T-helper 1 cell treated with Interleukin-12 subunit alpha and Interleukin-12 subunit beta and Interleukin-4 antibody, amounts not matched to agents 30 ng/mL and 1 ng/mL, for 36 hours (primary cell): ENCODE measurements around the gene IGF2R. TPM values are rescaled to one million over a fixed set of nuclear protein-coding genes. Genes with fewer than 3 reads are reported as not detected.
"Not testable (repeated sequence)": the region's sequence is repeated elsewhere in the genome, so short reads cannot be mapped to it uniquely, and the experiment has no call there.

Source experiments
- intact Hi-C: fragments of 100-400 bp; cut with micrococcal nuclease; formaldehyde crosslinking; loops from one replicate; pipeline ENCODE4 v1.15.1; 2024
- total RNA-seq: library from RNA; stranded (reverse); gene quantifications from 2 replicates; pipeline ENCODE4 v1.2.3, GENCODE V29; 2022

IGF2R gene
- total RNA-seq, 1 donor from 2014 or later, result 95.3 TPM

- intact Hi-C loops, result not testable (repeated sequence)
Measured at GRCh38 chr6:160114536-160114935, 145.7 kb downstream of the IGF2R start.

DNA sequence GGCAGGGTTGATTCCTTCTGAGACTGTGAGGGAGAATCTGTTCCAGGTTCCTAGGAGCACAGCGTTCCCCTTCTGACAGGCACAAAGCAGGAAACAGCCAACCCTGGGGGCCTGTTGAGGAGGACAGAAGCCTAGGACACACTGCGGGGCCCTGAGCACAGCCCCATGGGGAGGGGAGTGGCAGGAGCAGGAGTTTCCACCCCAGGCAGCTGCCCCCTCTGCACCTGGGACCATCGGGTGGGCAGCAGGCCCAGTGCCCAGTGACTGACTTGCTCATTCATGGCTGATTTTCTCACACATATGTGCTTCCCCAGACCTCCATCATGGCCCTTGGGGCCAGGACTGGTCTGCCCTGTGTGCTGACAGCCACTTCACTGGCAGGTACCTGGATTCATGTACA lies 146.5 kb downstream of the IGF2R start:
- intact Hi-C loops, result no loop called here

DNA sequence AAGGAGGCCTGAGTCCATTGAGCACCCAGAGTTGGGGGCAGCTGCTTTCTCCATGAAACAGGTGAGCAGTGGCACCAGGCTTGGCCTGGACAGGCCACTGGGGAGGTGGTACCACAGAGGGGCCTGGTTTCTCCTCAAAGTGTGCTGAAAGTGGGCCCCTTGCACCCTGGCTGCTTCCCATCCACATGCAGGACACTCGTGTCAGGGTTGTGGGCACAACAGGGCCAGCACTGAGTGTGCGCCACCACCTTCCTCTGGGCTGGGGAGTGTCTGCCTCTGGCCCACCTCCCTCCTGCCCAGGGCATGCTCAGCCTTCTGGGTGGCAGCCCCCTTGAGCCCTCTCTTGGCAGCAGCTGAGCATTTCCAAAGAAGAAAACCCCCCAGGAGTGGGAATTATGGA lies 147.5 kb downstream of the IGF2R start:
- intact Hi-C loops, result no loop called here

DNA sequence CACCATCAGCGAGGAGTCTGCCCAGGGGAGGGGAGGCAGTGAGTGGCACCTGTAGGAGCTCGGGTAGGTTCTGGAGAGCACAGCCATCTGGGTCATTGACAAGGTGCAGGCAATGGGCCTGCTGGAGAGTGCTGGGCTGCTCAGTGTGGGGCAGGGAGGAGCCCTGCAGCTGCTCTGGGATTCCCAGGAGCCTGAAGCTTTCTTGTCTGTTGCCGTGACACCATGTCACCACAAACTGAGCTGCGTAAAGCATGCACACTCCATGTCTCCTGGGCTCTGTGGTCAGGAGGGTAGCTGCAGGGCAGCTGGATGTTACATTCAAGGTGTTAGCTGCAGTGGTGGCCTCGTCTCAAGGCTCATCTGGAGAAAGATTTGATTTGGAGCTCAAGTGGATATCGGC lies 148.3 kb downstream of the IGF2R start:
- intact Hi-C loops, result no loop called here

- intact Hi-C loops, result no loop called here
Measured at GRCh38 chr6:160118620-160119229, 149.8 kb downstream of the IGF2R start.

DNA sequence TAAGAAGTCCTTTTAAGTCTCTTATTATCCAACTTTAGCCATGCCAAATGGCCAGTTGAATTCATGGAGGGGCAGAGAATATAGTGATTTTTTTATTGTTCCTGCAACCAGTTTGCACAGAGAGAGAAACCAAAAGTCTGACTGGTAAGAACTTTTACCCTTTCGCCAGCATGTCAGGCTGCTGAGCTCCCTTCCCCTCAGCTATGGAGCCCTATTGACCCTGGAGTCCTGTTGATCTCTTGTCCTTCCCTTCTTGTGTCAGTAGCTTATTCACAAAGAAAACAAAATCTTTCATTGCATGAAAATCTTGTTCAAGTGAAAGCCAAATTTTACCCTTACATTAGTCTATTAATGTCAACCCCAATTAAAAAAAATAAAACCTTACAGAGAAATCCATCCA lies 151.2 kb downstream of the IGF2R start:
- intact Hi-C loops, result no loop called here

- intact Hi-C loops, result no loop called here
Measured at GRCh38 chr6:160121558-160121957, 152.7 kb downstream of the IGF2R start, which contains the start of gene SLC22A1. SLC22A1 (plus strand) TSS chr6:160121815; CDS start chr6:160121936, 121 bp downstream.

GRCh38 chr6:160121981-160122380 lies 153.1 kb downstream of the IGF2R start:
- intact Hi-C loops, result no loop called here

GRCh38 chr6:160122744-160123143 lies 153.9 kb downstream of the IGF2R start:
- intact Hi-C loops, result no loop called here

DNA sequence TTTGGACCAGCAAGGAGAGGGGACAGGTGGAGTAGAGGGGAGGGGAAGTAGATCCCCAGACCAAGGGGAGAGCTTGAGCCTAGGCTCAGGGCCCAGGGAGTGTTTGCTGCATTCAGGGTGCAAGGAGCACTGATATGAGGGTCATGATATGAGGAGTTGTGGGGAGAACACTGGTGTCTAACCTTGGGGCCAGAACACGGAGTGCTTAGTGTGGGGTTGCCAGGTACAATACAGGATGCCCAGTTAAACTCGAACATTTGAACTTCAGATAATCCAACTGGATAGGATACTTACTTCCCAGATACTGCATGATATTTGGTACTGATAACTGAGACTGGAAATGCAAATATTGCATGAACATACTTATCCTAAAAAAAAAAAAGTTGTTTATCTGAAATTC lies 155.1 kb downstream of the IGF2R start:
- intact Hi-C loops, result no loop called here

DNA sequence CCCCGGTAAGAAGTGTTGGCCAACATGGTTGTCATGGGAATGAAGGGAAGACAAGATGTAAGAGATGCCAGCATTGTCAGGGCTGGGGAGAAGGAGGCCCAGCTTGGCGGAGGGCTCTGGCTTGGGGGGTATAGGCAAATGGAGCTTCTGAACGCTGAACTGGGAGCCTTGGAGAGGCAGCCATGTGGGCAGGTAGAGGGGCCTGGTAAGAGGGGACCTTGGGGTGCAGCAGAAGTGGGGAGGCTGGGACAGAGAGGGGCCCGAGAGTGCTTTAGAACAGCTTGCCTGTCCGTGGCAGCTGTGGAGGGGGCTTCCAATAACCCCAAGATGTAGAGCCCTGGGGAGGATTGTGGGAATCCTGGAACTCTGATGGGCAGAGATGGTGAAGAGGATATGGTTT lies 155.7 kb downstream of the IGF2R start:
- intact Hi-C loops, result no loop called here

- intact Hi-C loops, result not testable (repeated sequence)
Measured at GRCh38 chr6:160125105-160125504, 156.2 kb downstream of the IGF2R start.

- intact Hi-C loops, result no loop called here
Measured at GRCh38 chr6:160127270-160128124, 158.6 kb downstream of the IGF2R start.

DNA sequence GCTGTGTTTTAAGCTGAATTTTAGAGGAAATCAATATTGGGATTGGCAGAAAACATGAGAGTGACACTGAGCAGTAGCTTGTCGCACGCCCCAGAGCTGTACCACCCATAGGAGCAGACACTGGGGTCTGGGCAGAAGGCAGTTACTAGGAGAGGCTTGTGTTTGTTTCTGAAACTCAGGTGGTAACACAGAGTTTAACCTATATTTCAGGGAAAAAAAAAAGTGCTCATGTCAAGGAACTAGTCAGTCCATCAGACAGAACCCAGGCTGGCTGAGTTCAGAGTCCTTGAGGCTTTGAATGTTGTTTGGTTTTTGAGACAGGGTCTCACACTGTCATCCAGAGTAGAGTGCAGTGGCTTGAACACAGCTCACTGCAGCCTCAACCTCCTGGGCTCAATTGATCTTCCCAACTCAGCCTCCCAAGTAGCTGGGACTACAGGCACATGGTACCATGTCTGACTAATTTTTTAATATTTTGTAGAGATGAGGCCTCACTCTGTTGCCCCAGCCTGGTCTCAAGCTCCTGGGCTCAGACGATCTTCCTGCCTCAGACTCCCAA lies 159.3 kb downstream of the IGF2R start:
- intact Hi-C loops, result no loop called here

GRCh38 chr6:160128879-160129516 lies 160.1 kb downstream of the IGF2R start:
- intact Hi-C loops, result no loop called here

GRCh38 chr6:160129881-160130615 lies 161.2 kb downstream of the IGF2R start:
- intact Hi-C loops, result no loop called here

- intact Hi-C loops, result no loop called here
Measured at GRCh38 chr6:160130729-160131484, 162.0 kb downstream of the IGF2R start.

- intact Hi-C loops, result no loop called here
Measured at GRCh38 chr6:160131636-160132296, 162.9 kb downstream of the IGF2R start.

- intact Hi-C loops, result no loop called here
Measured at GRCh38 chr6:160132297-160132637, 163.4 kb downstream of the IGF2R start.

GRCh38 chr6:160132776-160133338 lies 164.0 kb downstream of the IGF2R start:
- intact Hi-C loops, result no loop called here
